Osteocyte (in vitro differentiated cells): Measurements from ENCODE around the gene ZNF326. TPM values are rescaled to one million over a fixed set of nuclear protein-coding genes. Genes with fewer than 3 reads are reported as not detected.
A peak's percentile ranks its signal among the peaks of the same experiment; 100 is the strongest.

Source experiments
- DNase-seq: peaks from one replicate; pipeline ENCODE4 v3.0.0; 2021; ENCODE audit warnings: mixed read lengths; ENCODE audit not compliant: unreplicated experiment; ENCODE audit errors: extremely low spot score
- H3K27ac Mint-ChIP-seq: one replicate; pipeline ENCODE4 v1.8.0; 2021; ENCODE audit warnings: mild to moderate bottlenecking, mixed read lengths; ENCODE audit not compliant: unreplicated experiment
- H3K27me3 Mint-ChIP-seq: one replicate; pipeline ENCODE4 v1.8.0; 2021; ENCODE audit warnings: mixed read lengths; ENCODE audit not compliant: unreplicated experiment
- H3K36me3 Mint-ChIP-seq: one replicate; pipeline ENCODE4 v1.8.0; 2021; ENCODE audit warnings: mixed read lengths; ENCODE audit not compliant: unreplicated experiment
- H3K4me1 Mint-ChIP-seq: one replicate; pipeline ENCODE4 v1.8.0; 2021; ENCODE audit warnings: mixed read lengths; ENCODE audit not compliant: unreplicated experiment
- H3K4me3 Mint-ChIP-seq: one replicate; pipeline ENCODE4 v1.8.0; 2021; ENCODE audit warnings: mild to moderate bottlenecking, moderate library complexity, mixed read lengths; ENCODE audit not compliant: unreplicated experiment
- H3K9me3 Mint-ChIP-seq: one replicate; pipeline ENCODE4 v1.8.0; 2021; ENCODE audit warnings: mixed read lengths; ENCODE audit not compliant: unreplicated experiment
- CTCF ChIP-seq: fragments of 200-600 bp; sonication (generic); IDR thresholded peaks from 2 replicates; pipeline ENCODE4 v1.5.0; 2021; ENCODE audit warnings: antibody characterized with exemption, mild to moderate bottlenecking, moderate library complexity
- long read RNA-seq: library from polyadenylated mRNA; unstranded; transcript quantifications from one replicate; pipeline ENCODE4 v2.0.0, GENCODE V29; 2021
- total RNA-seq: library from RNA; stranded (reverse); gene quantifications from 2 replicates; pipeline ENCODE4 v1.2.1, GENCODE V29; 2021

Gene ZNF326
- total RNA-seq: 28.3 and 33.4 TPM in 2 replicates
- long read RNA-seq, transcript ZNF326-201 (12 exons, 2,729 nt): major isoform, 32 of 96 reads
- long read RNA-seq, partial matches to known transcripts: 33 of 96 reads
- long read RNA-seq, other reads (novel, unspliced or antisense): 29 of 96 reads

GRCh38 chr1:89994805-89995597 is at the start of gene ZNF326:
Gene ZNF326 (plus strand): TSS chr1:89995110. CDS start chr1:89995258, 148 bp downstream.
- Mint-ChIP-seq H3K9me3 (no peaks in the 10 kb centered on the region), H3K36me3 (peaks cover 12% of the 10 kb centered on the region), H3K27me3 (peaks cover 4% of the 10 kb centered on the region), H3K4me3 (peak within 1 kb of the TSS; percentile 99), H3K4me1 (peaks cover 33% of the 10 kb centered on the region), H3K27ac (peak within 1 kb of the TSS; percentile 98)
- TF ChIP-seq CTCF: no peak
- DNase-seq: peak; percentile 99

GRCh38 chr1:89945852-89946476 is 48.9 kb upstream of the ZNF326 start:
- H3K36me3 Mint-ChIP-seq: no peaks in the 10 kb centered on the region
- no peaks in the 10 kb centered on the region for H3K27me3 Mint-ChIP-seq
- no peak for TF ChIP-seq CTCF
- no peak overlapping the region for H3K27ac Mint-ChIP-seq
- H3K4me3 Mint-ChIP-seq: no peak overlapping the region
- H3K4me1 Mint-ChIP-seq: peaks cover 17% of the 10 kb centered on the region
- no peak for DNase-seq
- peaks cover 3% of the 10 kb centered on the region for H3K9me3 Mint-ChIP-seq

GRCh38 chr1:89946532-89946931 is 48.4 kb upstream of the ZNF326 start:
- DNase-seq: no peak
- H3K27ac Mint-ChIP-seq: no peak overlapping the region
- TF ChIP-seq CTCF: no peak
- no peaks in the 10 kb centered on the region for H3K36me3 Mint-ChIP-seq
- H3K4me1 Mint-ChIP-seq: peaks cover 18% of the 10 kb centered on the region
- no peak overlapping the region for H3K4me3 Mint-ChIP-seq
- H3K27me3 Mint-ChIP-seq: no peaks in the 10 kb centered on the region
- H3K9me3 Mint-ChIP-seq: peaks cover 3% of the 10 kb centered on the region

- H3K27ac Mint-ChIP-seq: no peak overlapping the region
- TF ChIP-seq CTCF: no peak
- no peak overlapping the region for H3K4me3 Mint-ChIP-seq
- H3K27me3 Mint-ChIP-seq: no peaks in the 10 kb centered on the region
- DNase-seq: no peak
- peaks cover 22% of the 10 kb centered on the region for H3K4me1 Mint-ChIP-seq
- H3K9me3 Mint-ChIP-seq: peaks cover 3% of the 10 kb centered on the region
- H3K36me3 Mint-ChIP-seq: no peaks in the 10 kb centered on the region
Observed at GRCh38 chr1:89948722-89949345, 46.1 kb upstream of the ZNF326 start.
